Endometrial microvascular endothelial cells (primary cell): ENCODE measurements around the gene KIZ. TPM values are rescaled to one million over a fixed set of nuclear protein-coding genes. Genes with fewer than 3 reads are reported as not detected.
"Not testable (repeated sequence)": the region's sequence is repeated elsewhere in the genome, so short reads cannot be mapped to it uniquely, and the experiment has no call there.

ENCODE experiments used
- in situ Hi-C: cut with HindIII; loops from 2 replicates; pipeline ENCODE4 v1.10.0; 2017; ENCODE audit warnings: low sequenced_read_pairs, low pct_unique_long_range_greater_than_20kb; ENCODE audit errors: inconsistent ontology term
- total RNA-seq: library from RNA; depleted of rRNA; stranded (reverse); fragments of >200 nt; gene quantifications from one replicate; pipeline ENCODE4 v1.2.3, GENCODE V29; 2015; ENCODE audit errors: inconsistent ontology term

Gene KIZ
- total RNA-seq, 1 donor from 2014 or later, result 28.0 TPM

DNA sequence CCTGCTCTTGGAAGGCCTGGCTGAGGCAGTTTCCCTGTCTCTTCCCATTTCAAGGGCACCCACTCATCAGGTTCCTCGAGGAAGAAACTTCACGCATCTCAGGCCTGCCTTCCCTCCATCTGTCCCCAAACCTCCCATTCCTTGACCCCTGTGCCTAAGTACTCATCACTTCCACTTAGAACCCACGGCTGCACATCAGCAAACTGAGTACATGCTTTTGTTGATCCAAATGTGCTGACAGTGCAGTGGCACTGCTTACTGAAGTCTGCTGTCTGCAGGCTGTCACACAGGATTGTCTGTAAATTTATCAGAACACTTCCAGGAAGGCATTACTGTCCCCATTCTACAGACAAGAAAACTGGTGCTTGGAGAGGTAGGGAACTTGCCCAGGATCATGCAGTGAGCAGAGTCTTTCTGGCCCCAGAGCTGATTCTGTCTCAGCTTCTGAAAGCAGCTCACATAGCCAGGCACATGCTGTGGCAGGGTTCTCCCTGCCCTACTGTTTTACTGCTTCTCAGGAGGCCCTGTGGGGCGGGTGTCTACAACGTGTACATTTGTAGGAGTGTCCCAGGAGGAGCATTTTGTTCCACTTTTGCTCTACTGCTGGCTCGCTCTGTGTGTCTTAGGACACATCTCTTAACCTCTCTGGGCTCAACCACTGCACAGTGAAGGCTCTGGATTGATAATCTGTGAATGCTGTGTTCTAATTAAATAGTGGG lies 113.1 kb downstream of the KIZ start:
- in situ Hi-C loops, result no loop called here

DNA sequence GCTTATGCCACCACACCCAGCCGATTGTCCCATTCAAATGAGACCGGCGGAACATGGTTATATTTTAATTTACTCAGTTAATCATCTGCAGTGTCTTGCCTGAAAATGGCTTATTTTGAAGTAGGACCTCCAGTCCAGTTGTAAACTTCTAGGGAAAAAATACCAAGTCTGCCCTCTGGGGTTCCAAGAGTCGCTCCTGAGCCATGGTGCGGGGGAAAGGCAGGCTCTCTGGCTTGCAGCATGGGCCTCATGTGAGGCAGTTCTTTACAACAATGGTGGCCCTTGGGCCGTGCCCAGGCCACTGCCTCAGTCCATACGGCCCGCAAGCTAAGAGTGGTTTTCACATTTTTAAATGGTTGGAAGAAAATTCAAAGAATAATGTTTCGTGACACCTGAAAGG lies 114.5 kb downstream of the KIZ start:
- in situ Hi-C loops, result no loop called here

DNA sequence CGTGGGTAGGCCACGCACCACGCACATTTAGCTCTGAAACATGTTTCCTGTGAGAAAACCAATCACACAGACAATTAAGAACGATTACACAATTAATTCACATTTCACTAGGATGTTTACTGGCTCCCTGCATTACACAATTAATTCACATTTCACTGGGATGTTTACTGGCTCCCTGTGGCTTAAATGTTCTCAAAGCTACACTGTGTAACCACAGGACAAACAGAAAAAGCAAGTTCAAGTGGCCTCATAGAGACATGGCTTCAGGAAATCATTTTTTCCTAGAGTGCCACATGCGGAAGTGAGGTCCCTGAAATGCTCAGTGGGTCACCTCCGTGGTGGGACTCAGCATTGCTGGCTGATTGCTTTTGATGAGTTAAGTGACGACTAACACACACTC lies 115.5 kb downstream of the KIZ start:
- in situ Hi-C loops, result no loop called here

DNA sequence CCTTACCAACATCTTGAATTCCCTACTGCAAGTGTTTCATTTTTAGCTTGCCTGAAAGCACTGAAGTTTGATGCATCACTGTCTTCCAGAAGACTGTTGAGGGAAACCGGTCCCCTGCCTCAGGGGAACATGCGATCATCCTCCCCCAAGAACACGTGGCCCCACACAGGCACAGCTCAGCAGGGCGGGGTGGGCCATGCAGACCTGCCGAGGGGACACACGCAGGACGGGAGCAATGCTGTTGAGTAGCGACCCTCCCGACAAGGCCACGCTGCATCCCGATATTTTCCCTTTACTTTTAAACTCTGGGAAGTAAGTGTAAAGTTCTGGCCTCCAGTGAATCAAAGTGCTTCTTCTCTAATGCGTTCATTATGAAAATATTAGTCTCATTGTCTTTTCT lies 117.9 kb downstream of the KIZ start:
- in situ Hi-C loops, result no loop called here

DNA sequence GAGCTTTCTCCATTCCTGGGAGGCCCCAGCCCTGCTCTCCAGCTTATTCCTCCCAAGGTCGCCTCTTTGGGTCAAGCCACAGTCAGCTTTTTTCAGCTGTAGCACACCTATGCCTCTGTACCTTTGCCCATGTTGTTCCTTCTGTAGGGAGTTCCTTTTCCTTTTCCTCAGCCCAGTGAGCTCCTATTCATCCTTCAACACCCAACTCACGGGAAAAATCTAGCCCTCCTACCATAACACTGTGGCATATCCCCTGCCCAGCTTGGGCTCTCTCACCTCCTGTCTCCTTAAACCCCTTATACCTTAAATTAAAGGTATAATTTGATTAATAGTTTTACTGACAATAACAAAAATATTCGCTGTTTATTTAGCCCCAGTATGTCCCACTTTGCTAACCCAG lies 118.9 kb downstream of the KIZ start:
- in situ Hi-C loops, result no loop called here

DNA sequence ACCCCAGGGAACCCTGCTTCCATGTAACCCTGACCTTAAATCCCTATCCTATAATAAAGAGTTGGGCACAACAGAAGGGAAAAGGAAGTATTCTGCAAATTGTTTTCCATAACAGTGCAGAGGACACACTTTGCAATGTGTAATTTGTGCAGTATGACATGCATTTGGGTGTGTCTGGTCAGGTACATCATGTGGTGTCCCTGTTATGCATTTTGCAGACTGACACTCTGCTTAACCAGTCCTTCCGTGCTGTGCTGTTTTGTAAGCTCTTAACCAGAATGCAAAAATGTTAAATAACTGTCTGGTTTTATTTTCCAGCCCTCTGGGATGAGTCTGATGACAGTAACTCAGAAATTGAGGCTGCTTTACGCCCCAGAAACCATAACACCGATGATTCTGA lies 120.3 kb downstream of the KIZ start:
- in situ Hi-C loops, result no loop called here

DNA sequence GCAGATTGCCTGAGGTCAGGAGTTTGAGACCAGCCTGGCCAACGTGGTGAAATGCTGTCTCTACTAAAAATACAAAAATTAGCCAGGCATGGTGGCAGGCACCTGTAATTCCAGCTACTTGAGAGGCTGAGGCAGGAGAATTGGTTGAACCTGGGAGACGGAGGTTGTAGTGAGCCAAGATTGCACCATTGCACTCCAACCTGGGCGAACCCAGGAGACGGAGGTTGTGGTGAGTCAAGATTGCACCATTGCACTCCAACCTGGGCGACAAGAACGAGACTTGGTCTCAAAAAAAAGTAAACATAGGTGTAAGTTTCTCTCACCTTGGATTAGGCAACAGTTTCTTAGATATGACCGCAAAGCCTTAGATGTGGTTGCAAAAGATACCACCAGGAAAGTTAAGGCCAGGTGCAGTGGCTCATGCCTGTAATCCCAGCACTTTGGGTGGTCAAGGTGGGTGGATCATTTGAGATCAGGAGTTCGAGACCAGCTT lies 121.8 kb downstream of the KIZ start:
- in situ Hi-C loops, result not testable (repeated sequence)

DNA sequence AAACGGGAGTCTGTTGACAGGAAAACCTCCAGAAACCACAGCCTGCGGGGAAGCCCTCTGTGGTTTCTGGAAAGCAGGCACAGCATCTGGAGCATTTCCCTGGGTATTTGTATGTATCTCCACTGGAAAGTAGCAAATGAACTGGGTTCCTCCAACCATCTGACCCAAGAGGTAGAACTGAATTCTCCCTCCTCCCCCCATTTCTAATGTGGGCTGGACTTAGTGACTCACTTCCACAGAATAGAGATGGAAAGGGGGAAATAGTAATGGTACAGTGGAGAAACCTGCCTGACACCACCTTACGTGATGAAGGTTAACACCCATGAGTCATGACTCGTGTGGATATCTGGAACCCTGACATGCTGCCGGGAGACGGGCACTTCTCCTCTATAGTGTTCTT lies 125.4 kb downstream of the KIZ start:
- in situ Hi-C loops, result no loop called here

DNA sequence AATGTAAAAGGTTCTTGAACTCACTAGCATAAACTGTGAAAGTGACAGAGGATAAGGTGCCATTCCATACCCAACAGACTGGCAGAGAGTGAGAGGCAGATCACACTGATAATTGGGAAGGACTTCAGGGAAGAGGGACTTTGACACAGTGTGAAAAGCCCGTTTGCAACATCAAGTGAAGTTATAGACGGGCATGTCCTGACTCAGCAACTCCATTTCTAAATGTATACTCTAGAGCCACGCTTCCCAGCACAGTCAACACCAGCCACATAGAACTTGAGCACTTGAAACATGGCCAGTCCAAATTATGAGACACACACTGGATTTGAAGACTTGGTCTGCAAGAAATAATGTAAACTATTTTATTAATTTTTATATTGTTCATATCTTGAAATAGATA lies 131.3 kb downstream of the KIZ start:
- in situ Hi-C loops, result no loop called here

DNA sequence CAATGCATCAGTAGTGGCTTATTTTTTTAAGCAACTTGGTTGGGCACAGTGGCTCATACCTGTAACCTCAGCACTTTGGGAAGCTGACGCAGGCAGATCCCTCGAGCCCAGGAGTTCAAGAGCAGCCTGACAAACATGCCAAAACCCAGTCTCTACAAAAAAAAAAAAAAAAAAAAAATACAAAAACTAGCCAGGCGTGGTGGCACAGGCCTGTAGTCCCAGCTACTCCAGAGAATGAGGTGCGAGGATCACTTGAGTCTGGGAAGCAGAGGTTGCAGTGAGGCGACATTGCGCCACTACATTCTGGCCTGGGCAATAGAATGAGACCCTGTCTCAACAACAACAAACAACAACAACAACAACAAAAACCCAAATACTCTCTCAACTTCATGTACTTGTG lies 132.5 kb downstream of the KIZ start:
- in situ Hi-C loops, result no loop called here

DNA sequence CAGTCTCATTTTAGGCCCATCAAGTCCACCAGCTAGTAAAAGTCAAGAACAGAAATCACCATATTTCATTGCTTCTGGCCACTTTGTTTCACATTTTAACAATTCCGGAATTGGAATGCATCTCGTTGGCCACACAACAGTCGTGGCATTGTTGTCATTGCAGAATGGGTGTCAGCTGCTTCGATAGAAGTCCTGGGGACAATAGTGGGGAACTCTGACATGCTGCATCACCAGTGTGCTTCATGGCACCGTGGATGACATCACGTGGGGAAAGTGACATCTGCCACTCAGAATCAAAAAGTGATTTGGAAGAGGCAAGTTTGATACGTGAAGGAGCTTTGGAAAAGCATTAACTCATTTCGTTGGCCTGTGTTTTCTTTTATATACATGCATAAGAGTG lies 133.5 kb downstream of the KIZ start:
- in situ Hi-C loops, result no loop called here

DNA sequence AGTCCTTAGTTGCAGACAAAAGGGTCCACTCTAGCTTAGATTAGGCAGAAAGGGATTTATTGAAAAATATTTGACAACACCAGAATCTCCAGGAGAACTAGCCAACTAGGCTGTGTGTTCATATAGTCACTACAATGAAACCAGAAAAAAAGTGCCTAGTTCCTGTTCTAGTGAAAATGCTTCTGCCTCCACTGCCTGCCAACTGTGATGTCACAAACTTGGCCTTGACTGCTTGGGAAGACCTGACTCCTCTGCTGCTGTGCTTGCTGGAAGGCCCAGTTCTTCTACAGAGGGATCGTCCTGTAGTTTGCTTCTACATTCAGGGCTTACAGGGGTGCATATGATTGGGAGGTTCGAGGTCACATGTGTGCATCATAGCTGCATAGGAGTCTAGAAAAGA lies 136.9 kb downstream of the KIZ start:
- in situ Hi-C loops, result no loop called here

DNA sequence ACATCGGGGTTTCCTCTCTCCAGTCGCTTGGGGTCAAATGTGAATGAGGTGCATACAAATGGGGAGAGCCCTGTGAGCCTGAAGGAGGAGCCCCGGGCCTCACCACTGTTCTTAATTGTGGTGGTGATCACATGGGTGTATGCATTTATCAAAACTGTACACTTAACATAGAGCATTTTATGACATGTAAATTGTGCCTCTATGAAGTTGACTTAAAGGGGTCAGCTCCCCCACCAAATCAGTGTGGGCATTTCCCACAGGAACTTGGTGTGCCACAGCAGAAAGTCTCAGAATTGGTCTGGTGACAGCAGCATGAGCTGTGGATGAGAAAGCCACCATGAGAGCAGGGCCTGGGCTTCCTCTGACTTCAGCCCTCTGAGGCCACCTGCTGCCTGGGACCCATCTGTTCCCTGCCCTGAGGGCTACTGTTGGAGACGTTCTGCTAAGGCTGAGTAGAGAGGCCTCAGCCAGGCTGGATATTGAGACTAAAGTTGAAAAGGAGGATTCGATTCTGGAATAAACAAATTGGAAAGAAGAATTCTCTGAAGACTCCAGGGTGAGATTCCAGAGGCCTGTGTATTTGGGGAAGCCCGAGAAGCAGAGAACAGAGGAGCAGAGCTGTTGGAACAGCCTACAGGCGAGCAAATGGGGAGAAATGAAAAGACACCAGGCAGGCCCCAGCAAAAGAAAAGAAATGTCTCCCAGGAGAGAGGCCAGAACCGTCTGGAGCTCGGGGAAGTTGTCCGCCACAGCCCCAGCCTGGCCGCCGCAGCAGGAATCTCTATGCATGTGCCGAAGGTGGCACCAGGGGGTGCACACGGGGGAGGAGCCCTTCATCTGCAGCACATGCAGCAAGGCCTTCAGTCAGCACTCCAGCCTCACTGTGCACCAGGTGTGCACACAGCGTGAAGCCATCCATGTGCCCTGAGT lies 139.6 kb downstream of the KIZ start:
- in situ Hi-C loops, result no loop called here

DNA sequence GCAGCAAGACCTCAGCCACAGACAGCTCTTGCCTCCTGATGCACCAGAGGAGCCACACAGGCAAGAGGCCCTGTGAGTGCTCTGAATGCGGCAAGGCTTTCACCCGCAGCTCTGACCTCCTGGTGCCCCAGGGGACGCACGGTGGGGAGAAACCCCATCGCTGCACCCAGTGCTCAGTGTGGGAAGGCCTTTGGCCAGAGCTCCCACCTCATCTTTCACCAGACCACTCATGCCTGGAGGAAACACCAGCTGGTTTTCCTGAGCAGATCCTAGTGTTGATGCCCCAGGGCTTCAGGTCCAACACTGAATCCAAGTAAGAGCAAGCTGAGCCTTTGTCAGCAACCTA lies 140.3 kb downstream of the KIZ start:
- in situ Hi-C loops, result no loop called here

DNA sequence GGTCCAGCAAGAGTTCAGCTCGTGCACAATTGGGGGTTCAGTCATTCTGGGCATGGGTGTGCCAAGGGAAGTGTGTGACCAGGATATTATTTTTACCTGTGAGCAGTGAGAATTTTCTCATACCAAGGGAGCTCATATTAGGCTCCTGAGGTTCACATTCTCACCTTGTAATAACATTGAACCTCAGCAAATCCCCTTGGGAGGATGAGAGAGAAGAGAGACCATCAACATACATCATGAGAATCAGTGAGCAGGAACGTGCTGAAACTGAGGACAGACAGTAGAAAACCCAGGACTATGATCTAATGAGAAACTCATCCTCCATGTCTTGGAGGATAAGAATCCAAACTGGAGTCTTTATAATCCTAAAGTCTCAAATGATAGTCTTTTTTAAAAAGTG lies 143.9 kb downstream of the KIZ start:
- in situ Hi-C loops, result no loop called here

DNA sequence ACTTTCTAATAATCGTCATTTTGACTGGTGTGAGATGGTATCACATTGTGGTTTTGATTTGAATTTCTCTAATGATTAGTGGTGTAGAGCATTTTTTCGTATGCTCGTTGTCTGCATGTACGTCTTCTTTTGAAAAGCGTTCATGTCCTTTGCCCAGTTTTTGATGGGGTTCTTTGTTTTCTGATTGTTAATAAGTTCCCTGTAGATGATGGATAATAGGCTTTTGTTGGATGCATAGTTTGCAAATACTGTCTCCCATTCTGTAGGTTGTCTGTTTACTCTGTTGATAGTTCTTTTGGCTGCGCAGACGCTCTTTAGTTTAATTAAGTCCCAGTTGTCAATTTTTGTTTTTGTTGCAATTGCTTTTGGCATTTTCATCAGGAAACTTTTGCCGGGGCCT lies 144.9 kb downstream of the KIZ start:
- in situ Hi-C loops, result no loop called here

DNA sequence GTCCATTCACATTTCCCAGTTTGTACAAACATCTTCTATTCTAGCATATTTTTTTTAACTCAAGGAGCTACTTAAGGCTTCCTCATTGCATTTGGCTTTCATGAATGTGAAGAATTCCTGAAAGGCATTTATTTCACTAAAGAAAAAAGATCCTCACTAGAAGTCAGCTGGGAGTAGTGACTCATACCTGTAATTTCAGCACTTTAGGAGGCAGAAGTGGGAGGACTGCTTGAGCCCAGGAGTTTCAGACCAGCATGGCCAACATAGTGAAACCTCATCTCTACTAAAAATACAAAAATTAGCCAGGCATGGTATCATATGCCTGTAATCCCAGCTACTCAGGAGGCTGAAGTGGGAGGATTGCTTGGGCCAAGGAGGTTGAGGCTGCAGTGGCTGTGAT lies 146.4 kb downstream of the KIZ start:
- in situ Hi-C loops, result no loop called here

DNA sequence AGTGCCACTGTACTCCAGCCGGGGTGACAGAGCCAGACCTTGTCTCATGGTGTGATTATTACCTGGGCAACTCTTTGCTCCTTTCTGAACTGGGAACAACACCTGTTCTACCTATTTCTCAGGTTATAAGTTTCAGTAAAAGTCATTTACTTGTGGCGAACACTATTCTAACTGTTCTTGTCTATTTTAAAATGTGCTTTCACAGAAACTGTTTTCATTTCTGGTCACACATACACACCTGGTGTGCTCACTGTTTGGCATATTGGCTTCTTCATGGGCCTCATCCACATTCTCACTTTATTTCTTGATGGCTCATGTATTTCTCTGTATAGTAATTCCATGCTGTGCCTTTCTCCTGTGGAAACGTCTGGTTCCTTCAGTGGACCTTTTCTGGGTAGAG lies 146.8 kb downstream of the KIZ start:
- in situ Hi-C loops, result no loop called here

DNA sequence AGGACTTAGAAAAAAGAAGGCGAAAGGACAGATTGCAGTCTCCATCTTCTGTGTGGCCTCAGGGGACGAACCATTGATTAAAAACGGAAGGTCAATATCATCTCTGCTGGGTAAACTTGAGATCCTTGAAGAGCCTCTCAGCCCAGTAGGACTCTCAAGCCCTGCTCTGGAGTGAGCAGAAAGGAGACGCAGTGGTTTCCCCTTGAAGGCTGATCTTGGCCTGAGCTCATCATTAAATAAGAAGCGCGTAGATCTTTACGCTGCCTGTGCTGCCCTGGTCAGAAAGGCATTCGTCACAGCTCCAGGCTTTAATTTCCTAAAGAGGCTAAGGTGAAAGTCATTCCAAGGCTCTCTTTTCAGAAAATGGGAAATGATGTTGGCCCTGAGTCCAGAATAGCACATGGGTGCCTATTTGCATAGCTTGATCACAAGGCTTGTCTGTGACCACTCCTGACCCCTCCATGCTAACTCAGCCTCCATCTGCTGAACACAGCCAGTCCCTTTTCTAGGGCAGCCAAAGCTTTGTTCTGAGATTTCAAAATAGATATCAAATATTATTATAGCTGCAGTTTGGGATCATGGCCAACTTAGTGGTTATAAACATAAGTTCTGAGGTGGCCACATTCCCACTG lies 148.0 kb downstream of the KIZ start:
- in situ Hi-C loops, result no loop called here

DNA sequence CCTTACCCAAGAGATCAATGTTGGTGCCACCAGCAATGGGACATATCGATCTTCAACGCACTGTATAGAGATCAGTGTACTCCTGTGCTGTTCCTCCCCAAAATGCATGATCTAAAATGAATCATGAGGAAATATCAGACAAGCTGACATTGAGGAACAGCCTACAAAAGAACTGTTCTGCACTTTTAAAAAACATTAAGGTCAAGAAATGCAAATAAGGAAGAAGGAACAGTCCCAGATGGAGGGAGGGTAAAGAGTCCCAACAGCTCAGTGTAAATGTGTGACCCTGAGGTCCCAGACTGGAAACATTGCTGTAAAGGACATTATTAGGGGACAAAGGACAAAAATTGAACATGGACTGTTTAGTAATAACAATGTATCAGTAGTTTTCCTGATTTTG lies 152.9 kb downstream of the KIZ start:
- in situ Hi-C loops, result no loop called here
